GM21717 (cell line): ENCODE data around the gene GSTM2.

Source experiments
- ATAC-seq: cut with Tn5 transposase; IDR thresholded peaks from one replicate; pipeline ENCODE4 v1.9.1; 2021; ENCODE audit warnings: mild to moderate bottlenecking, moderate library complexity; ENCODE audit not compliant: unreplicated experiment

The GSTM2 gene

DNA sequence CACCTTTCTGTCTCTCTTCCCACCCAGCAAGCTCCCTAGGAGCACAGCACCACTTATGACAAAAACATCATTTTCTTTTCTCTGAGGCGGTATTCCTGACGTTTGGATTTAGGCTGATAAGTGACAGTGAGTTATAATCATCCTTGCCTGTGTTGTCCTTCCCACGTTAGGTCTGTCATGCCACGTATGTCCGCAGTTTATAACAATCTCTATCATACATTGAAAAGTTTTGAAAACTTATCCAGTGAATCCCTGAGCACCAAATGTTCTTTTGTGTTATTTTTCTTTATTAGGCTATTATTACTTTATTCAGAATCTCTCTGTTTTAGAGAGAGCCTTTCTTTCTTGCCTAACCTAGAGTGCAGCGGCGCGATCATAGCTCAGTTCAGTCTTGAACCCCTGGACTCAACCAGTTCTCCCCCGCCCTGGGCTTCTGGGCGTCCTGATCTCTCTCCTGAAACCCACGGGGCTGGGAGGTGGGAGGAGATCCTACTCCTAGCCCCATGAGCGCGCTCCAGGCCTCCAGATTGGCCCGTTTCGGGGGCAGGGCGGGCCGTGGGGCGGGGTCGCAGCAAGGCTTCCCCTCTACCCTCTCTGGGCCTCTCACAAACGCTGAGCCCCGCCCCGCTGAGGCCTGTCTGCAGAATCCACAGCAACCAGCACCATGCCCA, at the start of gene GSTM2:
Gene GSTM2, plus strand, starts transcription at position 606 of the 671 bp plus-strand sequence. Its CDS starts 59 bp downstream, at position 665.
- peak; percentile 80 for ATAC-seq

DNA sequence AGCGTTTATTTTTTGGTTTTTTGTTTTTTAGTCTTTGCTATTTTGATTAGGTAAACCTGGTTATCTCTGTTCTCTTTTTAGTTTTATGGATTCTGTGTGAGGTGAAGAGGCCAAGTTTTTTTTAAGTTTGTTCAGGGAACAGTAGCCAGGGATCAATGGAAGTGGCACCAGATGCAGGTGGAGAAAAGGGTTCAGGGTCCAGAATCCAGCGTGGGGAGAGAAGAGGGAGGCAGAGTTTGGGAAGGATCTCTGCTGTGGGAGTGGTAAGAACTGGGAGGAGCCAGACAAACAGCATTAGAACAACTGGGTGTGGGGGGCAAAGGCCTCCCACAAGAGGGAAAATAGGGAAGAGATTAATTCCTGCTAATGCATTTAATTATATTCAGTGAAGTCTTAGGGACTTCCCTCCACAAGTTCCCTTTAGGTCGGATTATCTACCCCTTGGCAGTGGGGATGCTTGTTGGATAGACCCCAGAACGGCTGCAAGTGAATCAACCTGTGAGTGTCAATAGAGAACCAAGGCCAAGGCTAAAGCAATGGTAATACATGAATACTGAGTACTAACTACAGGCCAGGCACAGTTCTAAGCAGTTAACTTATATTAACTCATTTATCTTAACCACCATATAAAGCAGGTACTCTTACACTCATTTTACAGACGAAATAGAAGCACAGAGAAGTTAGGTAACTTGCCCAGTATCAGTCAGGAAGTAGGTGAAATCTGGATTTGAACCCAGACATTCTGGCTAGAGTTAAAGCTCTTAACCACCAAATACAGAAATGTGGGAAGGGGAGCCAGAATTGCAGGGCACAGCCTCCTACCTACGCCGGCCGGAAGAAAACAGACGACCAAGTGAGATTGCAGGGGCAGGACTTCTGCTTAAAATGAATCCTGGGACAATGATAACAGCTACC, 48.9 kb upstream of the GSTM2 start:
- ATAC-seq = no peak

DNA sequence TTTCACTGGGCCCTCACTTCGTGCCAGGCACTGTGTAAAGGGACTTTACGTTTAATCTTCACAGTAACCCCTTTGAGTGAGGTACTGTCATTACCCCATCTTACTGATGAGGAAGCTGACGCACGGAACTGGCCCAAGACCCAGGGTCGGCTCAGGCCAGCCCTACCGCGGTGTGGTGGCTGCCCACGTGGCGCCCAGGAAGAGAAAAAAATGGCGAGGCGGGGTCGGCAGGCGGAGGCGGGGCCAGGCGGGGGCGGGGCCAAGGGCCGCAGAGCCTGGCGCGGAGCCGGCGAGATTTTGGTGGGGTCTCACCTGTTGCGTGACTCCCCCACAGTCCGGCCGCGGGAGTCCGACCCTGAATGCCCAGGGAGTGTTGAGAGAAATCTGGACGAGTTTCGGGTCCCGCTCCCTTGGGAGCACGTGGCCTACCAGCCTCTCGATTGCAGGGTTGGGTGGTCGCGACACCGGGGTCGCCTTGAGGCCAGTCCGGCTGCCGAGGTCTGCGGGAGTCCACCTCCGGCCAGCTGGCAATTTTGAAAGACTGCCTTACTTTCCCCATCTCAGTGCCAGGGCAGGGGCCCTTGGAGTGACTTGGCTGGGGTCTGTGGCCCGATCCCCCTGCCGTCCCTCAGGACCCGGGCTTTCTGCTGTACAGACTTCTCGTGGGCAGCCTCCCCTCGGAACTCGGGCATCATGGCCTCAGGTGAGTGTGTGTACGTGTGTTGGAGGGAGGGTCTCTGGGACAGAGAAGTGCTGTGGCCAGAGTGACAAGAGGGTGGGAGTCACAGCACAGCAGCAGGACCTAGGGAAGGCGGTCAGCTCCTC, 48.1 kb upstream of the GSTM2 start, which contains the start of the genes AMPD2 and GNAT2:
Gene AMPD2, plus strand, starts transcription at position 262 of the 825 bp plus-strand sequence. CDS start 1,339 bp downstream, outside the sequence.
Gene GNAT2, minus strand, starts transcription at position 41 of the 825 bp plus-strand sequence. CDS start 6,746 bp downstream, outside the sequence.
- ATAC-seq = peak; percentile 42

DNA sequence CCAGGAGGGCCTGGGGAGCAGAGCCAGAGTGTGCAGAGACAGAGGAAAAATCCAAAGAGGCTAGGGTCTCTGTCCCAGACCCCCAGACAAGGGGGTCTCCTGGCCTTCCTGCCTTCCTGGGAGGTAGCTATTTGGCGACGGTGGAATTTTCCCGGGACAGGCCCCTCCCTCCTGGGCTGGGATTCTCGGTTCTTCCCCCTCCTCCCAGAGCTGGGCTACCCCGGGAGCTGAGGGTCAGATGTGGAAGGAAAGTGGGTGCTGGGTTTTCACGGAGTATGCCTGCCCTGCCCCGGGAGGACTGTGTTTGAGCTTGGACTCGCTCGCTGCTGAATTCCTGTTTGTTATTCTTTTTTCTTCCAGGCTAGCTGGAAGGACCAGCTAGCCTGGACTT, 47.5 kb upstream of the GSTM2 start:
- no peak for ATAC-seq

DNA sequence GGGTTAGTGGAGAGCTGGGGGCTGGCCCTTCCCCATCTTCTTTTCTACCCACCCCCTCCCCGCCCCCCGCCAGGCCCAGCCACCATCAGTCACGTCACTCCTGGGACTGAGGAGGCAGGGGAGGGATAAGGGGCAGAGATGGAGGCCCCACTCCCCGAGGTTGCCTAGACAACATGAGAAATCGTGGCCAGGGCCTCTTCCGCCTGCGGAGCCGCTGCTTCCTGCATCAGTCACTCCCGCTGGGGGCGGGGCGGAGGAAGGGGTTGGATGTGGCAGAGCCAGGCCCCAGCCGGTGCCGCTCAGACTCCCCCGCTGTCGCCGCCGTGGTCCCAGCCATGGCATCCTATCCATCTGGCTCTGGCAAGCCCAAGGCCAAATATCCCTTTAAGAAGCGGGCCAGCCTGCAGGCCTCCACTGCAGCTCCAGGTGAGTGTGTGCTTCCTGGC, 47.0 kb upstream of the GSTM2 start:
- ATAC-seq = peak; percentile 80

DNA sequence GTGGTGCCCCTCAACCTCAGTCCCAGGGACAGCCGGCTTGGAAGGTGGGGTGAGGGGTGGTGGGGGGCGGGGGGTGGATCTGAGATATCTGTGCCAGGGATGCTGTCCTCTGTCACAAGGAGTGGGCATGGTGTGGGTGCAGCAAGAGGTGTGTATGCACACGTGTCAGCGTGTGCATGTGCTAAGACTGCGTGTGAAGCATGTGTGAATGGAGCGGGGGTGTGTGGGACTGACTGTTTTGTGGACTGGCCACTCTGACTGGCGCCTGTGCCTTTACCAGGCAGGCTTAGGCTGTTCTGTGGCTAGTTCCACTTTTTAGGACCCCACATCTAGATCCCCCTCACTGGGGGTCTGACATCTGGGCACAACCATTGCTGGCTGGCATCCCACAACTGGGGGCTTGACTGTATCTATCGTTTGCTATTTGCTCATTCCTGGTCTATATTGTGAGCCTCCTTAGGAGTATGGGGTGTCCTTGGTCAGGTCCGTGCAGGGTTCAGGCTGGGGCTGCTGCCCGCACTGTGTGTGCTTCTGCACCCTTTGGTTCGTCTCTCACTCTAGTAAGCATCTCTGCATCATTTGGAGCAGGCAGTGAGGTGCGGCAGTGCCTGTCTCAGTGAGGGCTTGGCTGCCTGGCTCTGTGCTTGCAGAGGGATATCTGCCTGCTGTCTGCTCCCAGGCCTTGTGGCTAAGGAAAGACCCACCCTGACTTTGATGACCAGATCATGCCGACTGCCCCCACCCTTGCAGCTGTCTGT, 46.3 kb upstream of the GSTM2 start:
- ATAC-seq = no peak

DNA sequence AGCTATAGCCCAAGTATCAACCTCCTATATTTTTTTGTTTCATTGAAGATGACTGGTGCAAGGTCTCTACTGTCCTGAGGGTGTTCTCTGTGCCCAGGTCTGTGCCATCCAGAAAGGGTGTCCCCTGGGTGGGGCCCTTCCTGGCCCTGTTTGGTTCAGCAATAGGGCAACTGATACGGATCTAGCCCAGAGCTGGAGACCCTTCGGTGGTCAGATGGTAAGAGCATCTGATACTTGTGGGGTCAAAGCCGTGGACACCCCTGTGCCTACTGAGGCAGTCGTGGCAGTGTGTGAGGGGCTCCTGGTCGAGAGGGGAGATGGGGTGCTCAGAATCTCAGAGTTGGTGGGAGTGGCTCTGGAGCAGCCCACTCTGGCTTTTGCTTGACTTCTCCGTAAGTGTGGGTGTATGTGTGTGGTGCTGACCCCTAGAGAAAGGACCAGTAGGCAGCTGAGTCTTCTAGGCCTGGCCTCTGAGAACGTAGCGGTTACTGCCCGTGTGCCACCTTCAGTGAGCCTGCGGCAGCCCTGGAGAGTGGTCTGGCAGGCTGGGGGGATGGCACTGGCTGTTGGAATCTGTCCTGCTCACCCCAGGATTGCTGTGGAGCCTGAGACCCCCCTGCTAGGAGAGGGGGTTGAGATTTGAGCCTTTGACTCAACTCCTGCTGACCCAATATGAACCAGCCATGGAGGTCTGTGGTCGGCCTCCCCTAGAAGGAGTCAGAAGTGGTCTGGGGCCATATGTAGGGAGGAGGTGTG, 45.5 kb upstream of the GSTM2 start:
- ATAC-seq = no peak

DNA sequence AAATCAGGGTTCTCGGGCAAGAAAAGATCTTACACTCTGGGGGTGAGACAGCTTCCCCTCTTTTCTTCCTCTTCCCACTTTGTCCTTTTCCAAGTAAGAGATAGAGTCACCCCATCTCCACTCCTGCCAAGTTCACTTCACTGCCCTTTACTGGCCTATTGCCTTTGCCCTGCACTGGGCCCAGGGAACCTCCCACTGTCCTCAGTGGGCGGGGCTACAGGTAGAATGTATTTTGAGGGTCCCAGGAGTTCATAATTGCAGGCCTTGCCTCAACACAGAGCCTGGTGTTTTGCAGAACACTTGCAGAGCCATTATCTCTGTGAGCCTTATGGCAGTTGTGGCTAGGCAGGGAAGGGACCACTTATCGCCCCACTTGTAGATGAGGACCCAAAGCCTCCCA, 45.0 kb upstream of the GSTM2 start:
- no peak for ATAC-seq

DNA sequence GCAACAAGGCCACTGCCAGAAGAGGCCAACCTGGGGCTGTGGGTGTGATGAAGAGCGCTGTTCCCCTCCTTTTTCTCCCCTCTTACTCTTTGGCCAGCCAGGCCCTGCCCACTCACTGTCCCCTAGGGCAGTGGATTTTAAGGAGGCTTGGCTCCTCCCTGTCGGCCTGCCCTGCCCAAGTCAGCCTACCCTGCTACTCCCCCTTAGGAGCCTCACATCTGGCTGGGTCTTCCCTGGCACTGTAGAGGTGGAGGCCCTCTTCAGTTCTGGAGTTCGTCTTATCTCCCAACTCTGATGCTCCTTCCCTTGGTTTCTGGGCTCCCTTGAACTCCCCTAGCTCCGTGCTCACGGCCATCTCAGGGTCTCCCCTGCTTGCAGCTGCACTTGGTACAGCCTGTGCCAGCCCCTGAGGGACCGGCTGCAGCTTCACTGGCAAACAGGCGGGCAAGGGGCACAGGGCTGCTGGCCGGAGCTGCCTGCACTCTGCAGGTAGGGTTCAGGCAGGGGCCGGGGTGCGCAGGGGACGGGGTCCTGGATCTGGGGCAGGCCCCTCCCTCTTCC, 44.2 kb upstream of the GSTM2 start:
- ATAC-seq = no peak

DNA sequence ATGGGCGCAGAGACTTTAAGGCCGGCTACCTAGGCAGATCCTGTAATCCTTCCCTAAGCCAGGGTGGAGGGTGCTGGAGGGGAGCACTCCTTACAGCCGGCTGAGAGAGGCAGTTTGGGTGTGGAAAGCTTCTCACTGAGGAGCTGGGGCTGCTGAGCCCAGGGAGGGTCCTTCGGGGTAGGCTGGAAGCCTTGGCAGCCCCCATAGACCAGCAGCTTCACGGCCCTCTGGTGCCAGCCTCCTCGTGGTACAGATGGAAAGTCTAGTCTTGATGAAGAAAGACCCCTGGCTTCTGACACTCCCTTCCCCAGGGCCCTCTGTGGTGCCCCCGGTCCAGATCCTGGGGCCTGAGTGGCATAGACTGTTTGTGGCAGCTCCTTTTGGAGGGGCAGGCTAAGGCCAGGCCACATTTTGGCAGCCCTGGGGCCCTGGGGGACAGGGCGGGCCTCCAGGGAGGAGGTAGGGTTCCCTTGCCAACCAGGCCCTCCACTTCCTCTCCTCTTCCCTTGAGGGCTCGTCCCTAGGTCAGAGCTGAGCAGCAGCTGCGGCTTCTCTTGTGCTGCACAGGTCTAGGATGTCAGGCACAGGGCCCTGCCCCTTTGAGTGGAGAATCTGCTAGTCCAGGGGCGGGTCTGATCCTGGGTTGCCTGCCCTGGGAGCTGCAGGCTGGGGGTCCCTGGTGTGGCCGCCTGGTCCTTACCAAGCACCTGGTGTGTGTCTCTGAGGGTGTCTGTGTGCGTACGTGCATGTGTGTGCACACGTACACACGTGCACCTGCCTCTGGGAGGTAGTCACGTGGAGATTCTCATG, 43.5 kb upstream of the GSTM2 start:
- ATAC-seq = no peak

DNA sequence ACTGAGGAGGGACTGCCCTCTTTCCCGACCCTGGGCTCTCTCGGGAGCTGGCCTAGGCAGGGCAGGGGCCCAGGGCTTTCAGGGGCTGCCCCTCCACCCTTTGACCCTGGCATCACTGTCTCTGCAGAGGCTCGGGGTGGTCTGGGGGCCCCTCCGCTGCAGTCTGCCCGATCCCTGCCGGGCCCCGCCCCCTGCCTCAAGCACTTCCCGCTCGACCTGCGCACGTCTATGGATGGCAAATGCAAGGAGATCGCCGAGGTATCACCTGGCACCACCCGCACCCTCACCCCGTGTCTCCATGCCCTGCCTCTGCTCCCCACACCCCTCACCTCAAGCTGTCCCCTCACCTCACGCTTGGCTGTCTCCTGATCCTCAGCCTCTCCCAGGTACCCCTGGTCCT, 42.7 kb upstream of the GSTM2 start:
- no peak for ATAC-seq

DNA sequence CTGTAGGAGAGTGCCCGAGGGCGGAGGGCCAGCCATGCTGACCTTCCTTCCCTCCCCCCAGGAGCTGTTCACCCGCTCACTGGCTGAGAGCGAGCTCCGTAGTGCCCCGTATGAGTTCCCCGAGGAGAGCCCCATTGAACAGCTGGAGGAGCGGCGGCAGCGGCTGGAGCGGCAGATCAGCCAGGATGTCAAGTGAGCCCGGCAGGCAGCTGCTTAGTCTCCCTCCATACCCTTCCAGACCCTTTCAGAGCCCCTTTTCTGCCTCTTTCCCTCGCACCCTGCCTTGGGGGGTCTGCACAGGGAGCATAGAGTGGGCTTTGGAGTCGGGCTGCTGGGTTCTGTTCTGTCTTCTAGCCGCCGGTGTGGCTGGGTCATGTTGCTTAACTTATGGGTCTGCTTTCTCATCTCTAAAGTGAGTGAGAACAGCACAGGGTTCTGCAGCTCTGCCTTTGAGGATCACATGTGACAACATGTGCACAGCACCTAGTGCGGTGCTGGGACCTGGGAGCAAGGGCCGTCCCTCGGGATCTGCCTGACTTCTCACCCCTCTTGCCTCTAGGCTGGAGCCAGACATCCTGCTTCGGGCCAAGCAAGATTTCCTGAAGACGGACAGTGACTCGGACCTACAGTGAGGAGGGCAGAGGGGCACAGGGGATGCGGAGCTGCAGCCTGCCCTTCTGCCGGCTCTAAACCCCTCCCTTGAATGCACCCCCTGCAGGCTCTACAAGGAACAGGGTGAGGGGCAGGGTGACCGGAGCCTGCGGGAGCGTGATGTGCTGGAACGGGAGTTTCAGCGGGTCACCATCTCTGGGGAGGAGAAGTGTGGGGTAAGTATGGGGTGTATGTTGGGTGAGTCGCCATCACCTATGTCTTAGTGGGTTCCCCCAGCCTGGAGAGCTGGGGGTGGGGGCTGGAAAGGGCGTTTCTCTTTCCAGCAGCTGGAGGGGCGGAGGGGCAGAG, 42.0 kb upstream of the GSTM2 start:
- no peak for ATAC-seq

DNA sequence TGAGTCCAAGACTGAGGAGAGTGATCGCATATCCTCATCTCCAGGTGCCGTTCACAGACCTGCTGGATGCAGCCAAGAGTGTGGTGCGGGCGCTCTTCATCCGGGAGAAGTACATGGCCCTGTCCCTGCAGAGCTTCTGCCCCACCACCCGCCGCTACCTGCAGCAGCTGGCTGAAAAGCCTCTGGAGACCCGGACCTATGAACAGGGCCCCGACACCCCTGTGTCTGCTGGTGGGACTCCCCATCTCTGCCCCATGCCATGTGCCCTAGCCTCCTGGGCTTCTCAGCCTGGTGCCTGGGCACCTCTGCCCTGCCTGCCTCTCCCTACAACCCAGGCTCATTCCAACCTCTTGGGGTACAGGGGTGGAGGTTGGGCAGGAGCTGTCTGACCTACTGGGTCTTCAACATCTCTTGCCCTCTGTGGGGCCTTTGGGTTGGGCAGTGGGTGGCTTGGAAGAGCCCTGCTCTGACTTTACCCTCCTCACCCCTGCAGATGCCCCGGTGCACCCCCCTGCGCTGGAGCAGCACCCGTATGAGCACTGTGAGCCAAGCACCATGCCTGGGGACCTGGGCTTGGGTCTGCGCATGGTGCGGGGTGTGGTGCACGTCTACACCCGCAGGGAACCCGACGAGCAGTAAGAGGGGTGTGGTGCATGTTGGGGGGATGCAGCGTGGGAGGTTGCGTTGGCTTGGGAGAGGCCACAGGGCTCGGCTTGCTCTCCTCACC, 41.0 kb upstream of the GSTM2 start:
- no peak for ATAC-seq

DNA sequence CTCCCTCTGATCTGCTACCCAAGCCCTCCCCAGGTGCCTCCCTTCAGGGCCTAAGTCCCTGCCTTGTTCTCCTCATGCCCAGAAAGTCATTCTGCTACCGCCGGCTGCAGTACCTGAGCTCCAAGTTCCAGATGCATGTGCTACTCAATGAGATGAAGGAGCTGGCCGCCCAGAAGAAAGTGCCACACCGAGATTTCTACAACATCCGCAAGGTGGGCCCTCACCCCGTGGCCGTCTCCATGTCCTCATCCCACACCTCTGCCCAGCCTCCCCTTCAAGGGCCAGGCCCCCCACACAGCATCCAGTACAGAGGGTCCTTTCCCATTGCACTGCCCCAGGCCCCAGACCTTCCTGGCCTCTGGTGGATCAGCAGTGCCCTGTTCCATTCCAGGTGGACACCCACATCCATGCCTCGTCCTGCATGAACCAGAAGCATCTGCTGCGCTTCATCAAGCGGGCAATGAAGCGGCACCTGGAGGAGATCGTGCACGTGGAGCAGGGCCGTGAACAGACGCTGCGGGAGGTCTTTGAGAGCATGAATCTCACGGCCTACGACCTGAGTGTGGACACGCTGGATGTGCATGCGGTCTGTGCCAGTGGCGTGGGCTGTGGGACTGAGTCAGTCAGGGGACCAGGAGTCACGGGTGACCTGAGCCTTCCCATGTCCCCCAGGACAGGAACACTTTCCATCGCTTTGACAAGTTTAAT, 40.0 kb upstream of the GSTM2 start:
- ATAC-seq = no peak

DNA sequence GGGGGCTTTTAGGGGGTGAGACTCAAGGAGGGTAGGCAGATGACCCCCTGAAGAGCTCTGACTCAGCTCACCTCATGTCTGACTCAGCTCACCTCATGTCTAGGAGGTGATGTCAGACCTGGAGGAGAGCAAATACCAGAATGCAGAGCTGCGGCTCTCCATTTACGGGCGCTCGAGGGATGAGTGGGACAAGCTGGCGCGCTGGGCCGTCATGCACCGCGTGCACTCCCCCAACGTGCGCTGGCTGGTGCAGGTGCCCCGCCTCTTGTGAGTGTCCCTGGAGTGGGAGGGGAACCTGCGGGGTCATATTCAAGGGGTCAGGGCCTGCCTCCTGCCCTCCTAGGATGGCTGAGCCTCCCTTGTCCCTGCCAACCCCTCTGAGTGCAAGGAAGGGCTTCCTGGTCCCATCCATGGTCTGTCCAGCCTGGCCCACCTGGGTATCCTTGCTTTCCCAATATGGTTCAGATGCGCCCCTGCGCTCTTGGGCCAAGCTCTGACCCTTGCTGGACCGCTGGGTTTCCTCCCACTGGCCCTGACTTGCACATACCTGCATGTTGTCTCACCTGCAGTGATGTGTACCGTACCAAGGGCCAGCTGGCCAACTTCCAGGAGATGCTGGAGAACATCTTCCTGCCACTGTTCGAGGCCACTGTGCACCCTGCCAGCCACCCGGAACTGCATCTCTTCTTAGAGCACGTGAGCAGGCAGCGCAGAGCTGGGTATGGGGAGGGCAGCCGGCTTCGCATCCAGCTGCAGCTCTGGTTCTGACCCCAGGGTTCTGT, 39.1 kb upstream of the GSTM2 start:
- no peak for ATAC-seq
